Stimulated activated CD8-positive, alpha-beta memory T cell treated with anti-CD3 and anti-CD28 coated beads, Interleukin-4, amount 100 ng/mL, for 48 hours (primary cell): ENCODE results near the gene CCDC188.
A peak's percentile ranks its signal among the peaks of the same experiment; 100 is the strongest.

Source experiments
- DNase-seq: peaks from one replicate; pipeline ENCODE4 v3.0.0-alpha.2; 2020

CCDC188 gene

DNA sequence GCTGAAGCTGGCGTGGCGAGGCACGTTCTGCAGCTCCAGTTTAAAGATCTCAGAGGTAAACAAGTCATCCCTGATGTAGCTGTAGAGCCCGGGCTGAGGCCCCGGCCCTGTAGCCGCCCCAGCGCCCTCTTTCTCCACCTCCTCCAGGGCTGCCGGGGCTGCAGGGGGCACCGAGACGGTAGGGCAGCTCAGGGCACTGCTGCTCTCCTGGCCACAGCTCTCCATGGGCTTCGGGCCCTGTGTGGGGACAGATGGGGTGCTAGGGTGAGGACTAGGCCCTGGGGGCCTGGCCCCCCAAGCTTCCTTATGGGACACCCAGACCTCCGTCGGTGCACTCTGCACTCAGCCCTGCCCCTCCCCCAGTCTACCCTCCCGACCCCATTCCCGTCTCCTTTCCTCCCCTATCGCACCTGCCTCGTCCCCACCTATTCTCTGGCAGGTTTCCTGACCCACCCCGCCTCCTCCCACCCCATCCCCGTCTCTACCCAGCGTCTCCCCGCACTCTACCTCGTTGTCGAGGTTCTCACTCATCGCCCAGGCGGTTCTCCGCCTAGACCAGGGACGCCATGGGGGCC is 34.4 kb downstream of the CCDC188 start:
- DNase-seq: no peak

DNA sequence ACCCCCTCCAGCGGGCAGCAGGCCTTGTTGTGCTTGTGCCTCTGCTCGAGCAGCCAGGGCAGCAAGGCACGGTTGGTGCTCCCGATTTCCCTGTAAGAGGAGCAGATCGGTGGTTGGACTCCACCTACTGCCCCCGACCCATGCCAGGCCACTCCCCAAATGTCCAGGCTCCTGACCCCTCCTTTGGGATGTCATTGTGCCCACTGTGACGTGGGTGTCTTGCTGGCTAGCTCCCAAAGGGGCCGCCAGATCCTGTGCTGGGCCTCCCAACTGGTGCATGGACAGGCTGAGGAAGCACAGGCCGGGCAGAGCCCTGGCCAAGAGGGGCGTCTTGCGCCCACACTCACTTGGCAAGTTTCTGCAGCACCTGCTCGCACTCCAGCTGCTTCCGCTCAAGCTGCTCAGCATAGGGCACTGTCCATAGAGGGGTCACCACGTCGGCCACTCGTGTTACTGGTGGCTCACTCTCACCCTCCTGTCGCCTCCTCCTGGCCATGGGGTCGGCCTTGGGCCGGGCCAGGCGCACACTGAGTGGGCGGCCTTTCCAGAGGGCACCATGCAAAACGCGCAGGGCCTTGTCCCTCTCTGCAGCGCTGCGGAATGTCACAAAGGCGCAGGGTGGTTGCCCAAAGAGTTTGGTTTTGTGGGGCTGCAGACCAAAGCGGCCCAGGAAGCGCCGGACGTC is 35.0 kb downstream of the CCDC188 start, which contains the start of gene RANBP1:
Gene RANBP1 (plus strand): TSS at position 414 of the 685 bp plus-strand sequence. CDS start 81 bp downstream, at position 495.
- DNase-seq: no peak

- no peak for DNase-seq
Observed at GRCh38 chr22:20114506-20115475, 36.1 kb downstream of the CCDC188 start.

GRCh38 chr22:20113551-20114310 is 37.1 kb downstream of the CCDC188 start:
- DNase-seq: no peak

DNA sequence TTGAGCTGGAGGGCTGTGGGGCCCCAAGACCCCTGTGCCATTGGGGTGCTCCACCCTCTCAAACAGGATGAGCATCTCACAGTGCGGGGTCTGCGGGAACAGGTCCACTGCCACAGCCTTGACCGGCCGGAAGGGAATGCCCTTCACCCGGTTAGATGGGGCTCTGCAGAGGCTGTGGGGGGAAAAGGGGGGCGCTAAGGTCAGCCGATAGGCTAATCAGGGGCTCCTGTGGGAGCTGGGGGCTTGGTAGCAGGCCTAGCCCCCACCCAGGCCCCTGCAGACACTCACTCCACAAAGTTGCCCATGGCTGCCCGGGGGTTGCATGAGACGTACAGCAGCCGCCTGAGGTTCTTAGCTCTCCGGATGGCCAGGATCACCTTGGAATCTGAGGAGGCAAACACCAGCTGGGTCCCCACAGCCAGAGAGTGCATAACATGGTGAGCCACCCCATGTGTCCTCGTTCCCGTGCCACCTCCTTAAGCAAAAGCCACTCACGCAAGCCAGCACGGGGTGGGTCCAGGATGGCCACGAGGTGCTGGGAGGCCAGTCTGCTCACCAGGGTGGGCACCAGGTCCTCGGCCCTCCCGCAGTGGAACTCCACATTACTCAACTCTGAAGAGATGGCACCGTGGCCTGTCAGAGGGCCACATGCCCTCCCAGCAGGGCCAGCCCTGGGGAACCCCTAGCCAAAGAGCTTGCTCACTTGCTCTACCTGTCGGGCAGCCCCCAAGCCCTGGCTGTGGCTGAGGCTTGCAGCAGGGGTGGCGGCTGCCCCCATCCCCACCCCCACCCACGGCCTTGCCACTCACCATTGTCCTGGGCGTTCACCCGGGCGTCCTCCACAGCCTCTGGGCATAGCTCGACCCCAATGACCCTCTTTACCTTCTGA is 38.0 kb downstream of the CCDC188 start:
- no peak for DNase-seq

GRCh38 chr22:20111689-20112622 is 38.9 kb downstream of the CCDC188 start:
- DNase-seq: no peak

- DNase-seq: peak; percentile 60
Observed at GRCh38 chr22:20111045-20111688, 39.7 kb downstream of the CCDC188 start.

GRCh38 chr22:20110359-20110985 is 40.4 kb downstream of the CCDC188 start:
- no peak for DNase-seq

DNA sequence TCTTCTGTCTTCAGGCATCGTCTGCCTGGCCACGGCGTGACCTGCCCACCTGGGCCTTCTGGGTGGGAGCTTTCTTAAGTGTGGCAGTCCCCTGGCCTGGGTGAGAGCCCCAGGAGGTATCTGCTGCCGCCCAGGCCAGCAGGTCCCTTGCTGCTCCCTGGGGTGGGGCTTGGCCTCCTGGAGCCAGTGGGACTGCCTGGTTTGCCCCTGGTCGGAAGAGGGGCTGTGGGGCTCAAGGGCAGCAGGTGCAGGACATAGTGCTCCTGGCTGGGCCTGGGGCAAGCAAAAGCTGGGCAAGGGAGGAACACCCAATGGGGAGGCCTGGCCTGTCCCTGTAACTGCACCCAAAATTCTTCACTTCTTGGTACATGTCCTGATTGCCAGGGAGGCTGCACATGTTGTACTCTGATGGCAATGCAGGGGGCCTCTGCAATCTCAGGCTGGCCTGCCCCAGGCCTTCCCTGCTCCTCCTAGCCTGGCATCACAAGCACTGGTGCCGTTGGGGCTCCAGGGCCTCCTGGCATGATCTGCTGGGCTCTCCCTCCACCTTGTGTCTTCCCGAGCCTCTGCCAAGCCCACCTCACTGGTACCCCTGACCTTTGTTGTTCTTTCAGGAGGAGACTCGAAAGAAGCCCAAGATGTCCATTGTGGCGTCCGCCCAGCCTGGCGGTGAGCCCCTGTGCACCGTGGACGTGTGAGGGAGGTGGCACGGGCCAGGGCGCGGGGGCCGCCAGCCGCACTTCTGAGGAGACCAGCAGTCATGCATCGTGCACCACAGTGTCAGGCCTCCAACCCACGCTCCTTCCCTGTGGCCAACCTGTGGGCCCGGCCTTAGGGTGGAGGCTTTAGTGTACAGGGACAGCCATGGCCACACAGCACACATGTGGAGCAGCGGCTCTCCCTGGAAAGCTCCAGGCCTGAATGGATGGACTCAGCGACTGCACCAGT is 41.2 kb downstream of the CCDC188 start:
- DNase-seq: no peak

- no peak for DNase-seq
Observed at GRCh38 chr22:20108757-20109230, 42.1 kb downstream of the CCDC188 start.

- DNase-seq: no peak
Observed at GRCh38 chr22:20107951-20108756, 42.7 kb downstream of the CCDC188 start.

GRCh38 chr22:20107471-20107901 is 43.4 kb downstream of the CCDC188 start:
- DNase-seq: no peak

- no peak for DNase-seq
Observed at GRCh38 chr22:20106849-20107237, 44.0 kb downstream of the CCDC188 start.

- DNase-seq: no peak
Observed at GRCh38 chr22:20106205-20106848, 44.5 kb downstream of the CCDC188 start.

- DNase-seq: no peak
Observed at GRCh38 chr22:20105456-20106204, 45.2 kb downstream of the CCDC188 start.
